ENCODE results near the gene NKX1-2. TPM values are rescaled to one million over a fixed set of nuclear protein-coding genes. Genes with fewer than 3 reads are reported as not detected.

Gene NKX1-2
- total and polyA plus RNA-seq, 2 experiments from 2014 or later = 9.8 to 39.4 TPM

DNA sequence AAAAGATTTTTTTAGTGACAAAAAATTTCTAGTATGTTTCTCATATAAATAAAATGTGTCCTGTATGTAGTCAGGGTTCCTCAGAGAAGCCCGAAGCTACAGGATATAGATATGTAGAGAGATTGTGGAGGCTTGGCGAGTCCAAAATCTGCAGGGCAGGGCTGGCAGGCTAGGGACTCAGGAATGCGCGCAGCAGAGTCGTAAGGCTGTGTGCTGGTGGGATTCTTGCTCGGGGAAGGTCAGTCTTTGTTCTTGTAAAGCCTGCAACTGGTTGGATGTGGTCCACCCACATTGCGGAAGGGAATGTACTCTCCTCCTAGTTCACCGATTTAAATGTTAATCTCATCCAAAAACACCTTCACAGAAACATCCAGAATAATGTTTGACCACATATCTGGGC, 42.4 kb upstream of the NKX1-2 start:
- H3K9me3 Mint-ChIP-seq = peaks cover 2% of the 10 kb centered on the region; the same call in 2 of the 3 replicates
- H3K36me3 Mint-ChIP-seq (ENCODE audit: low read depth) = peaks cover 49% of the 10 kb centered on the region
- Histone ChIP-seq H3K4me3 (no peak overlapping the region), H4K20me1 (replicated peaks; ENCODE audit: insufficient read depth) (no peaks in the 10 kb centered on the region; the same call in 1 of the 2 replicates), H3K27ac (ENCODE audit: low read depth) (no peak overlapping the region), H3K9me2 (ENCODE audit: insufficient read depth) (no peaks in the 10 kb centered on the region), H3K27me3 (ENCODE audit: insufficient read depth) (no peaks in the 10 kb centered on the region), H3K79me2 (replicated peaks; ENCODE audit: insufficient read depth) (no peaks in the 10 kb centered on the region), H3K36me3 (ENCODE audit: insufficient read depth) (no peaks in the 10 kb centered on the region; the same call in 1 of the 2 replicates), H3K4me2 (no peak overlapping the region), H3F3A (replicated peaks; ENCODE audit: low read depth) (0 out of 2 replicates have a peak, but pooled peaks cover 5% of the 10 kb centered on the region), H2AFZ (no peak overlapping the region), H3K4me1 (ENCODE audit: insufficient read depth) (peaks cover 20% of the 10 kb centered on the region)
- TF ChIP-seq EZH2 (IDR thresholded peaks at IDR 0.05; ENCODE audit: low read depth, unreplicated experiment) = no peak
- TF ChIP-seq, protein P1, sequence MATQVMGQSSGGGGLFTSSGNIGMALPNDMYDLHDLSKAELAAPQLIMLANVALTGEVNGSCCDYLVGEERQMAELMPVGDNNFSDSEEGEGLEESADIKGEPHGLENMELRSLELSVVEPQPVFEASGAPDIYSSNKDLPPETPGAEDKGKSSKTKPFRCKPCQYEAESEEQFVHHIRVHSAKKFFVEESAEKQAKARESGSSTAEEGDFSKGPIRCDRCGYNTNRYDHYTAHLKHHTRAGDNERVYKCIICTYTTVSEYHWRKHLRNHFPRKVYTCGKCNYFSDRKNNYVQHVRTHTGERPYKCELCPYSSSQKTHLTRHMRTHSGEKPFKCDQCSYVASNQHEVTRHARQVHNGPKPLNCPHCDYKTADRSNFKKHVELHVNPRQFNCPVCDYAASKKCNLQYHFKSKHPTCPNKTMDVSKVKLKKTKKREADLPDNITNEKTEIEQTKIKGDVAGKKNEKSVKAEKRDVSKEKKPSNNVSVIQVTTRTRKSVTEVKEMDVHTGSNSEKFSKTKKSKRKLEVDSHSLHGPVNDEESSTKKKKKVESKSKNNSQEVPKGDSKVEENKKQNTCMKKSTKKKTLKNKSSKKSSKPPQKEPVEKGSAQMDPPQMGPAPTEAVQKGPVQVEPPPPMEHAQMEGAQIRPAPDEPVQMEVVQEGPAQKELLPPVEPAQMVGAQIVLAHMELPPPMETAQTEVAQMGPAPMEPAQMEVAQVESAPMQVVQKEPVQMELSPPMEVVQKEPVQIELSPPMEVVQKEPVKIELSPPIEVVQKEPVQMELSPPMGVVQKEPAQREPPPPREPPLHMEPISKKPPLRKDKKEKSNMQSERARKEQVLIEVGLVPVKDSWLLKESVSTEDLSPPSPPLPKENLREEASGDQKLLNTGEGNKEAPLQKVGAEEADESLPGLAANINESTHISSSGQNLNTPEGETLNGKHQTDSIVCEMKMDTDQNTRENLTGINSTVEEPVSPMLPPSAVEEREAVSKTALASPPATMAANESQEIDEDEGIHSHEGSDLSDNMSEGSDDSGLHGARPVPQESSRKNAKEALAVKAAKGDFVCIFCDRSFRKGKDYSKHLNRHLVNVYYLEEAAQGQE (IDR thresholded peaks at IDR 0.05; ENCODE audit: unreplicated experiment) = no peak
- TF ChIP-seq JUNB (IDR thresholded peaks at IDR 0.05; ENCODE audit: unreplicated experiment) = no peak
- TF ChIP-seq NANOG (IDR thresholded peaks at IDR 0.05; ENCODE audit: borderline replicate concordance) = no peak
- TF ChIP-seq, protein P2, sequence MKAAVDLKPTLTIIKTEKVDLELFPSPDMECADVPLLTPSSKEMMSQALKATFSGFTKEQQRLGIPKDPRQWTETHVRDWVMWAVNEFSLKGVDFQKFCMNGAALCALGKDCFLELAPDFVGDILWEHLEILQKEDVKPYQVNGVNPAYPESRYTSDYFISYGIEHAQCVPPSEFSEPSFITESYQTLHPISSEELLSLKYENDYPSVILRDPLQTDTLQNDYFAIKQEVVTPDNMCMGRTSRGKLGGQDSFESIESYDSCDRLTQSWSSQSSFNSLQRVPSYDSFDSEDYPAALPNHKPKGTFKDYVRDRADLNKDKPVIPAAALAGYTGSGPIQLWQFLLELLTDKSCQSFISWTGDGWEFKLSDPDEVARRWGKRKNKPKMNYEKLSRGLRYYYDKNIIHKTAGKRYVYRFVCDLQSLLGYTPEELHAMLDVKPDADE (IDR thresholded peaks at IDR 0.05) = no peak
- no peak for TF ChIP-seq STAT1 (IDR thresholded peaks at IDR 0.05; ENCODE audit: unreplicated experiment)
- TF ChIP-seq ZNF331 (CRISPR knock-in tag; IDR thresholded peaks at IDR 0.05; ENCODE audit: low read depth) = no peak
- TF ChIP-seq ZNF462 (CRISPR knock-in tag; IDR thresholded peaks at IDR 0.05) = no peak
- TF ChIP-seq CREB1 (CRISPR knock-in tag; IDR thresholded peaks at IDR 0.05; ENCODE audit: low read depth) = no peak
- no peak for TF ChIP-seq ZNF114 (CRISPR knock-in tag; IDR thresholded peaks at IDR 0.05)
- no peak for TF ChIP-seq CTCF (conservative IDR thresholded peaks at IDR 0.05; ENCODE audit: low read depth in 2 of 2)
- DNase-seq (ENCODE audit: low spot score) (no peak), ATAC-seq (no peak)
- peaks cover 30% of the 10 kb centered on the region for H3K4me1 Mint-ChIP-seq
- peaks cover 8% of the 10 kb centered on the region for H3K27me3 Mint-ChIP-seq (ENCODE audit: insufficient read depth, low read depth, poor library complexity)
- no peak overlapping the region for H3K27ac Mint-ChIP-seq
- H3K4me3 Mint-ChIP-seq = no peak overlapping the region

Measured in GM23338 (cell line).